Mononuclear cell (primary cell): Measurements from ENCODE around the gene PNPLA6. TPM values are rescaled to one million over a fixed set of nuclear protein-coding genes. Genes with fewer than 3 reads are reported as not detected.

Source experiments
- H3K27me3 ChIP-seq: 2 replicates; pipeline ENCODE4 v1.6.0; 2011; ENCODE audit warnings: low read length, control low read depth; ENCODE audit not compliant: insufficient read depth
- H3K4me1 ChIP-seq: 2 replicates; pipeline ENCODE4 v1.5.1; 2011; ENCODE audit warnings: mild to moderate bottlenecking, low read length, control low read depth; ENCODE audit not compliant: insufficient read depth
- H3K4me3 ChIP-seq: 2 replicates; pipeline ENCODE4 v1.5.1; 2011; ENCODE audit warnings: mild to moderate bottlenecking, low read length, moderate library complexity
- H3K9me3 ChIP-seq: 2 replicates; pipeline ENCODE4 v1.5.1; 2011; ENCODE audit warnings: low read depth, mild to moderate bottlenecking, control low read depth, low read length
- total RNA-seq: library from RNA; depleted of rRNA; stranded (reverse); fragments of >200 nt; gene quantifications from one replicate; pipeline ENCODE4 v1.2.3, GENCODE V29; 2012

PNPLA6 gene
- total RNA-seq, 1 donor: 54.3 TPM

- H3K27me3 ChIP-seq: no peaks in the 10 kb centered on the region
- peaks cover 21% of the 10 kb centered on the region for H3K4me1 ChIP-seq
- no peak overlapping the region for H3K4me3 ChIP-seq
- H3K9me3 ChIP-seq: no peaks in the 10 kb centered on the region
Measured at GRCh38 chr19:7550169-7550770, 14.8 kb downstream of the PNPLA6 start.

GRCh38 chr19:7550987-7551761, 15.7 kb downstream of the PNPLA6 start:
- H3K4me3 ChIP-seq: no peak overlapping the region
- H3K9me3 ChIP-seq: no peaks in the 10 kb centered on the region
- H3K4me1 ChIP-seq: peaks cover 12% of the 10 kb centered on the region
- no peaks in the 10 kb centered on the region for H3K27me3 ChIP-seq

GRCh38 chr19:7552781-7553180, 17.3 kb downstream of the PNPLA6 start:
- no peaks in the 10 kb centered on the region for H3K9me3 ChIP-seq
- no peaks in the 10 kb centered on the region for H3K4me1 ChIP-seq
- H3K4me3 ChIP-seq: no peak overlapping the region
- H3K27me3 ChIP-seq: no peaks in the 10 kb centered on the region

- no peak overlapping the region for H3K4me3 ChIP-seq
- no peaks in the 10 kb centered on the region for H3K9me3 ChIP-seq
- no peaks in the 10 kb centered on the region for H3K4me1 ChIP-seq
- no peaks in the 10 kb centered on the region for H3K27me3 ChIP-seq
Measured at GRCh38 chr19:7554565-7554964, 19.0 kb downstream of the PNPLA6 start.

- Histone ChIP-seq H3K9me3 (no peaks in the 10 kb centered on the region), H3K4me3 (no peak overlapping the region), H3K4me1 (no peaks in the 10 kb centered on the region)
Measured at GRCh38 chr19:7554990-7555864, 19.7 kb downstream of the PNPLA6 start.

GRCh38 chr19:7556696-7557315, 21.3 kb downstream of the PNPLA6 start:
- Histone ChIP-seq H3K4me3 (no peak overlapping the region), H3K4me1 (no peaks in the 10 kb centered on the region), H3K9me3 (no peaks in the 10 kb centered on the region), H3K27me3 (no peaks in the 10 kb centered on the region)

More at GRCh38 chr19:7554990-7555864, 19.7 kb downstream of the PNPLA6 start:
- H3K27me3 ChIP-seq: no peaks in the 10 kb centered on the region

GRCh38 chr19:7558667-7559066, 23.1 kb downstream of the PNPLA6 start:
- no peaks in the 10 kb centered on the region for H3K4me1 ChIP-seq
- H3K9me3 ChIP-seq: no peaks in the 10 kb centered on the region
- no peak overlapping the region for H3K4me3 ChIP-seq
- H3K27me3 ChIP-seq: no peaks in the 10 kb centered on the region

GRCh38 chr19:7559102-7559501, 23.6 kb downstream of the PNPLA6 start:
- Histone ChIP-seq H3K27me3 (no peaks in the 10 kb centered on the region), H3K9me3 (no peaks in the 10 kb centered on the region)

GRCh38 chr19:7560255-7560654, 24.7 kb downstream of the PNPLA6 start:
- Histone ChIP-seq H3K4me3 (no peak overlapping the region), H3K9me3 (no peaks in the 10 kb centered on the region), H3K4me1 (no peaks in the 10 kb centered on the region), H3K27me3 (no peaks in the 10 kb centered on the region)

More at GRCh38 chr19:7559102-7559501, 23.6 kb downstream of the PNPLA6 start:
- Histone ChIP-seq H3K4me3 (no peak overlapping the region), H3K4me1 (no peaks in the 10 kb centered on the region)

GRCh38 chr19:7561325-7561724, 25.8 kb downstream of the PNPLA6 start:
- H3K4me3 ChIP-seq: no peak overlapping the region
- no peaks in the 10 kb centered on the region for H3K4me1 ChIP-seq
- no peaks in the 10 kb centered on the region for H3K27me3 ChIP-seq
- H3K9me3 ChIP-seq: no peaks in the 10 kb centered on the region

GRCh38 chr19:7562646-7563393, 27.3 kb downstream of the PNPLA6 start:
- Histone ChIP-seq H3K27me3 (no peaks in the 10 kb centered on the region), H3K9me3 (no peaks in the 10 kb centered on the region), H3K4me3 (no peak overlapping the region), H3K4me1 (no peaks in the 10 kb centered on the region)

GRCh38 chr19:7564866-7565265, 29.3 kb downstream of the PNPLA6 start:
- H3K27me3 ChIP-seq: no peaks in the 10 kb centered on the region
- no peak overlapping the region for H3K4me3 ChIP-seq
- H3K4me1 ChIP-seq: no peaks in the 10 kb centered on the region
- H3K9me3 ChIP-seq: no peaks in the 10 kb centered on the region

- H3K27me3 ChIP-seq: no peaks in the 10 kb centered on the region
Measured at GRCh38 chr19:7565332-7565731, 29.8 kb downstream of the PNPLA6 start.

GRCh38 chr19:7570761-7571160, 35.2 kb downstream of the PNPLA6 start:
- Histone ChIP-seq H3K27me3 (no peaks in the 10 kb centered on the region), H3K4me1 (no peaks in the 10 kb centered on the region), H3K9me3 (no peaks in the 10 kb centered on the region), H3K4me3 (no peak overlapping the region)

More at GRCh38 chr19:7565332-7565731, 29.8 kb downstream of the PNPLA6 start:
- no peaks in the 10 kb centered on the region for H3K4me1 ChIP-seq
- H3K9me3 ChIP-seq: no peaks in the 10 kb centered on the region
- H3K4me3 ChIP-seq: no peak overlapping the region
